ENCODE data around the gene TNFRSF18.

DNA sequence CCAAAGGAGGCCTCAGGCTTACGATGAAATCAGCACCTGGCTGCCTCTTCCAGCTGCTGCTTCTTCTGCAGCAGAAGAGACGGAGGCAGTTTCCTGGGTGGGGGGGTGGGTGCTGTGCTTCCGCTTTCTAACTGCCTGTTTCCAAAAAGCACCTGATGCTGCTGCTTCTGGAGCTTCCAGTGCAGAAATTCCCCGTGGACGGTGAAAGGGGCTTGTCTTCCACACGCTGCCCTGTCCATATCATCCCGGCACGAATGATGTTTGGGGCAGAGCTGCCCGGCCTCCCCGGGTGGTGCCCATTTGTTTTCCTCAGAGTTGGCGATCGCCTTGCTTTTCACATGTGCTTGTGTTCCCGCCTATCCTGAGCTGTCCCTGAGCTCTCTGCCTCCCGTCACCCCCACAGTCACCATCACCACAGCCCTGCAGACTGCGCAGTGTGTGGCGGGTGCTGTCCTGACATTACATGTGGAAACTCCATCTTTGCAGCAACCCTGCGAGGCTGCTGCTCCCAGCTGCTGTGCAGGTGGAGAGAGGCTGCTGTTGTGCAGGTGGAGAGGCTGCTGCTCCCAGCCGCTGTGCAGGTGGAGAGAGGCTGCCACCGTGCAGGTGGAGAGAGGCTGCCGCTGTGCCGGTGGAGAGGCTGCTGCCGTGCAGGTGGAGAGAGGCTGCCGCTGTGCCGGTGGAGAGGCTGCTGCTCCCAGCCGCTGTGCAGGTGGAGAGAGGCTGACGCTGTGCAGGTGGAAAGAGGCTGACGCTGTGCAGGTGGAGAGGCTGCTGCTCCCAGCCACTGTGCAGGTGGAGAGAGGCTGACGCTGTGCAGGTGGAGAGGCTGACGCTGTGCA is 30.9 kb downstream of the TNFRSF18 start:
- no peak for TF ChIP-seq MAFK (IDR thresholded peaks at IDR 0.05; ENCODE audit: partially characterized antibody)
- TF ChIP-seq POLR2A (IDR thresholded peaks at IDR 0.05; ENCODE audit: low read length), result no peak
- TF ChIP-seq JUNB (IDR thresholded peaks at IDR 0.05), result no peak
- TF ChIP-seq, protein P1, sequence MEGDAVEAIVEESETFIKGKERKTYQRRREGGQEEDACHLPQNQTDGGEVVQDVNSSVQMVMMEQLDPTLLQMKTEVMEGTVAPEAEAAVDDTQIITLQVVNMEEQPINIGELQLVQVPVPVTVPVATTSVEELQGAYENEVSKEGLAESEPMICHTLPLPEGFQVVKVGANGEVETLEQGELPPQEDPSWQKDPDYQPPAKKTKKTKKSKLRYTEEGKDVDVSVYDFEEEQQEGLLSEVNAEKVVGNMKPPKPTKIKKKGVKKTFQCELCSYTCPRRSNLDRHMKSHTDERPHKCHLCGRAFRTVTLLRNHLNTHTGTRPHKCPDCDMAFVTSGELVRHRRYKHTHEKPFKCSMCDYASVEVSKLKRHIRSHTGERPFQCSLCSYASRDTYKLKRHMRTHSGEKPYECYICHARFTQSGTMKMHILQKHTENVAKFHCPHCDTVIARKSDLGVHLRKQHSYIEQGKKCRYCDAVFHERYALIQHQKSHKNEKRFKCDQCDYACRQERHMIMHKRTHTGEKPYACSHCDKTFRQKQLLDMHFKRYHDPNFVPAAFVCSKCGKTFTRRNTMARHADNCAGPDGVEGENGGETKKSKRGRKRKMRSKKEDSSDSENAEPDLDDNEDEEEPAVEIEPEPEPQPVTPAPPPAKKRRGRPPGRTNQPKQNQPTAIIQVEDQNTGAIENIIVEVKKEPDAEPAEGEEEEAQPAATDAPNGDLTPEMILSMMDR (IDR thresholded peaks at IDR 0.05), result no peak
- TF ChIP-seq, protein P2, sequence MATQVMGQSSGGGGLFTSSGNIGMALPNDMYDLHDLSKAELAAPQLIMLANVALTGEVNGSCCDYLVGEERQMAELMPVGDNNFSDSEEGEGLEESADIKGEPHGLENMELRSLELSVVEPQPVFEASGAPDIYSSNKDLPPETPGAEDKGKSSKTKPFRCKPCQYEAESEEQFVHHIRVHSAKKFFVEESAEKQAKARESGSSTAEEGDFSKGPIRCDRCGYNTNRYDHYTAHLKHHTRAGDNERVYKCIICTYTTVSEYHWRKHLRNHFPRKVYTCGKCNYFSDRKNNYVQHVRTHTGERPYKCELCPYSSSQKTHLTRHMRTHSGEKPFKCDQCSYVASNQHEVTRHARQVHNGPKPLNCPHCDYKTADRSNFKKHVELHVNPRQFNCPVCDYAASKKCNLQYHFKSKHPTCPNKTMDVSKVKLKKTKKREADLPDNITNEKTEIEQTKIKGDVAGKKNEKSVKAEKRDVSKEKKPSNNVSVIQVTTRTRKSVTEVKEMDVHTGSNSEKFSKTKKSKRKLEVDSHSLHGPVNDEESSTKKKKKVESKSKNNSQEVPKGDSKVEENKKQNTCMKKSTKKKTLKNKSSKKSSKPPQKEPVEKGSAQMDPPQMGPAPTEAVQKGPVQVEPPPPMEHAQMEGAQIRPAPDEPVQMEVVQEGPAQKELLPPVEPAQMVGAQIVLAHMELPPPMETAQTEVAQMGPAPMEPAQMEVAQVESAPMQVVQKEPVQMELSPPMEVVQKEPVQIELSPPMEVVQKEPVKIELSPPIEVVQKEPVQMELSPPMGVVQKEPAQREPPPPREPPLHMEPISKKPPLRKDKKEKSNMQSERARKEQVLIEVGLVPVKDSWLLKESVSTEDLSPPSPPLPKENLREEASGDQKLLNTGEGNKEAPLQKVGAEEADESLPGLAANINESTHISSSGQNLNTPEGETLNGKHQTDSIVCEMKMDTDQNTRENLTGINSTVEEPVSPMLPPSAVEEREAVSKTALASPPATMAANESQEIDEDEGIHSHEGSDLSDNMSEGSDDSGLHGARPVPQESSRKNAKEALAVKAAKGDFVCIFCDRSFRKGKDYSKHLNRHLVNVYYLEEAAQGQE (IDR thresholded peaks at IDR 0.05), result no peak
- TF ChIP-seq, protein P3, sequence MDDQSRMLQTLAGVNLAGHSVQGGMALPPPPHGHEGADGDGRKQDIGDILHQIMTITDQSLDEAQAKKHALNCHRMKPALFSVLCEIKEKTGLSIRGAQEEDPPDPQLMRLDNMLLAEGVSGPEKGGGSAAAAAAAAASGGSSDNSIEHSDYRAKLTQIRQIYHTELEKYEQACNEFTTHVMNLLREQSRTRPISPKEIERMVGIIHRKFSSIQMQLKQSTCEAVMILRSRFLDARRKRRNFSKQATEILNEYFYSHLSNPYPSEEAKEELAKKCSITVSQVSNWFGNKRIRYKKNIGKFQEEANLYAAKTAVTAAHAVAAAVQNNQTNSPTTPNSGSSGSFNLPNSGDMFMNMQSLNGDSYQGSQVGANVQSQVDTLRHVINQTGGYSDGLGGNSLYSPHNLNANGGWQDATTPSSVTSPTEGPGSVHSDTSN (IDR thresholded peaks at IDR 0.05), result no peak
- no peak for TF ChIP-seq PHF8 (IDR thresholded peaks at IDR 0.05; ENCODE audit: borderline replicate concordance, low read depth)
- TF ChIP-seq NFE2L2 (conservative IDR thresholded peaks at IDR 0.05; ENCODE audit: low read length), result no peak
- TF ChIP-seq SMC3 (IDR thresholded peaks at IDR 0.05), result no peak
